IPS-18a (cell line): ENCODE data around the gene ZNF385C.

Experiments used
- H3K27ac ChIP-seq: one replicate; pipeline ENCODE4 v1.5.1; 2013; ENCODE audit warnings: low read length
- H3K27me3 ChIP-seq: one replicate; pipeline ENCODE4 v1.6.1; 2013; ENCODE audit warnings: mild to moderate bottlenecking, low read length; ENCODE audit not compliant: control insufficient read depth, insufficient read depth
- H3K36me3 ChIP-seq: one replicate; pipeline ENCODE4 v1.6.1; 2013; ENCODE audit warnings: low read depth, low read length; ENCODE audit not compliant: control insufficient read depth
- H3K4me1 ChIP-seq: one replicate; pipeline ENCODE4 v1.6.1; 2013; ENCODE audit warnings: low read depth, low read length; ENCODE audit not compliant: control insufficient read depth
- H3K4me3 ChIP-seq: one replicate; pipeline ENCODE4 v1.5.1; 2013; ENCODE audit warnings: low read length
- H3K9ac ChIP-seq: one replicate; pipeline ENCODE4 v1.6.1; 2013; ENCODE audit warnings: mild to moderate bottlenecking, low read length, moderate library complexity
- H3K9me3 ChIP-seq: one replicate; pipeline ENCODE4 v1.6.1; 2013; ENCODE audit warnings: low read depth, low read length; ENCODE audit not compliant: control insufficient read depth

ZNF385C gene

DNA sequence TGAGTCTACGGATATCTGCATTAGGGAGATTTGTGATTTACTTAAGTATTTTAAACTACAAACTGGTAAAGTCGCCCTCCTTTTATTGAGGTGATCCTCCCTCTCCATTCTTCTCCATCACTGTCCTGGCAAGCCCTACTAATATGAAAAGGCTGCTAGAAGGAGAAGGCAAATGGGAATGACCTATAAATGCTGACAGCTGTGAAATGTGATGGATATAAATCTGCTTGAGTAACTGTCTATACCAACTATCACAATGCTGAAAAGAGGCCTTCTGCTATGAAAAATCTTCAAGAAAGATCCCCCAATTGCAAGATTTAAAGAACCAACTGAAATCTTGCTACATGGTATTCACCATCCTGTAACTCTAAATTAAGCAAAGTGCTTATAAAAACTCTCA, 96.5 kb downstream of the ZNF385C start:
- Histone ChIP-seq H3K4me1 (no peaks in the 10 kb centered on the region), H3K36me3 (peaks cover 50% of the 10 kb centered on the region), H3K27ac (no peak overlapping the region), H3K9me3 (no peaks in the 10 kb centered on the region), H3K9ac (no peak overlapping the region), H3K4me3 (no peak overlapping the region), H3K27me3 (no peaks in the 10 kb centered on the region)

DNA sequence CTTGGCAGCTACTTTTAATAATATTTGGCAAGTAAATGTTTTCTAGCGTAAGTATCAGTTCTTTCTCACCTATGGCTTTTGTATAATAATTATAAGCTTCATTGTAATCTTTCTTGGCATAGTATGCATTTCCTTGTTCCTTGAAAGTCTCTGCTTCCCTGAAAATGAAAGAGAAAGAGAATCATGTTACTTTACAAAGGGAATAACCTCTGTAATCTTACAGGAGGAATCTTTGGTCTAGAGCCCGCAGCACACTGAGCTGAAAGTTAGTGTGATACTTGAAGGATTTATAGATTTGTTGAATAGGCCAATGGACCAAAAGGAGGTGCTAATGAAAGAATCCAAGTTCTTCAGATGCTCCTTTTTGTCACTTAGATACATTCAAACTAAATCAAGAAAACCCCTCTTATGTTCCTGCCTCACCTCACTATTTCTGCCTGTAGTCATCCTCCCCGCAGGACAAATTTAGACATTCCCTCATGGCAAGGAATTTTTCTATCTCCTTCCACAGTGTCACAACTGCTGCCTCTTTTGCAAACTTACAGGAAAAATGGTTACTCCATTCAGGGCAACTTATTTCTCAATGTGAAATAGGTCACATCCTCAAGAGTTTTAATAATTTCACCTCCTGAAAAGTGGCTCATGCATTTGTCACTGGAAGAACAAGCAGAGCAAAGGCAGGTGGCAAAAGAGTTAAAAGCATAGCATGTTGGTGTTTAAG, 97.7 kb downstream of the ZNF385C start:
- Histone ChIP-seq H3K36me3 (peaks cover 62% of the 10 kb centered on the region), H3K27me3 (no peaks in the 10 kb centered on the region), H3K4me1 (no peaks in the 10 kb centered on the region), H3K4me3 (no peak overlapping the region), H3K27ac (no peak overlapping the region), H3K9me3 (no peaks in the 10 kb centered on the region), H3K9ac (no peak overlapping the region)

DNA sequence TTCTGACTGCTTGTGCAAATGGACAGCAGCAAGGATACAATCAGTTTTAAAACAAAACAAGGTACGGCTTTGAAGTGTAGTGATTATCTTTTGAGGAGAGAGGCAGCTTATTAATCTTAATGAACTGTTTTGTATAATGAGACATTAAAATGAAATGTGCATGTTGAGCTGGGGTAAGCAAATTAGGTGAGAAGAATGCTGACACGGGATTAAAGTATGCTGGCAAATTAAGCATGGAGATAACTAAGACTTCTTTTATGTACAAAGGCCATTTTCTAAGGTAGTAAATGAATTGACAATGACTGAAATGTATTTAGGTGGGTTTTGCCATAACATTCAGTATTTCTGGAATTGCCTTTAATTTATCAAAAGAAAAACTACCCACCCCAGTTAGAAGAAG, 99.8 kb downstream of the ZNF385C start:
- peaks cover 77% of the 10 kb centered on the region for H3K36me3 ChIP-seq
- no peak overlapping the region for H3K27ac ChIP-seq
- no peak overlapping the region for H3K9ac ChIP-seq

DNA sequence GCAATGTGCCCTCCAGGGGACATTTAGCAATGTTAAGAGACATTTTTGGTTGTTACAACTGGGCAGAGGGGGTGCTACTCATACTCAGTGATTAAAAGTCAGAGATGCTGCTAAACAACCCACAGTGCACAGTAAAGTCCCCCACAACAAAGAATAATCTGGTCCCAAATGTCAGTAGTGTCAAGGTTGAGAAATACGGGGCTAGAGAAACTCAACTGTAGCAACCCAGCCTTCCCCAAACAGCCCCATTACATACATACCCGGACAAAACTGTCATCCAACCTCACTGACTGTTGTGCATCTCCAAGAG, 101.5 kb downstream of the ZNF385C start:
- H3K9ac ChIP-seq, result no peak overlapping the region
- no peaks in the 10 kb centered on the region for H3K27me3 ChIP-seq
- H3K27ac ChIP-seq, result no peak overlapping the region
- H3K9me3 ChIP-seq, result no peaks in the 10 kb centered on the region
- no peak overlapping the region for H3K4me3 ChIP-seq
- no peaks in the 10 kb centered on the region for H3K4me1 ChIP-seq
- H3K36me3 ChIP-seq, result peaks cover 78% of the 10 kb centered on the region

More for the DNA sequence above, 99.8 kb downstream of the ZNF385C start:
- Histone ChIP-seq H3K4me3 (no peak overlapping the region), H3K27me3 (no peaks in the 10 kb centered on the region), H3K4me1 (no peaks in the 10 kb centered on the region), H3K9me3 (no peaks in the 10 kb centered on the region)

DNA sequence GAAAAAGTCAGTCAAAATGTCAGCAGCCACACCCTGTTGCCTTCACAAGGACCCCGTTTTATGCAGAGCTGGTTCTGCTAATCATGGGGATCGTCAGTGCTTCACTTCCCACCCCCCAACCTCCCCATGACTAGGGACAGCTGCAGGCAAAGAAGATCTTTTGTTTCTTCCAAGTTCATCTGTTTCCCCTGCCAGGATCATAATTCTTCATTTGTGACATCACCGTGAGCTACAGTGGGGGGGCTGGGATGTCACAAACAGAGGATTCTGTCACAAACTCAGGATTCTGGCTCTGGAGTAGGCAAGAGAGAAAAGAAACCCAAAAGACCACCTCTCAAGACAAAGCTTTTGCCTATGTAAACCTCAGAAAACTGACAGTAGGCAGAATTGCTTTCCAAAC, 105.7 kb downstream of the ZNF385C start:
- Histone ChIP-seq H3K4me1 (no peaks in the 10 kb centered on the region), H3K27ac (no peak overlapping the region), H3K27me3 (no peaks in the 10 kb centered on the region), H3K4me3 (no peak overlapping the region), H3K36me3 (peaks cover 92% of the 10 kb centered on the region), H3K9ac (no peak overlapping the region), H3K9me3 (no peaks in the 10 kb centered on the region)

DNA sequence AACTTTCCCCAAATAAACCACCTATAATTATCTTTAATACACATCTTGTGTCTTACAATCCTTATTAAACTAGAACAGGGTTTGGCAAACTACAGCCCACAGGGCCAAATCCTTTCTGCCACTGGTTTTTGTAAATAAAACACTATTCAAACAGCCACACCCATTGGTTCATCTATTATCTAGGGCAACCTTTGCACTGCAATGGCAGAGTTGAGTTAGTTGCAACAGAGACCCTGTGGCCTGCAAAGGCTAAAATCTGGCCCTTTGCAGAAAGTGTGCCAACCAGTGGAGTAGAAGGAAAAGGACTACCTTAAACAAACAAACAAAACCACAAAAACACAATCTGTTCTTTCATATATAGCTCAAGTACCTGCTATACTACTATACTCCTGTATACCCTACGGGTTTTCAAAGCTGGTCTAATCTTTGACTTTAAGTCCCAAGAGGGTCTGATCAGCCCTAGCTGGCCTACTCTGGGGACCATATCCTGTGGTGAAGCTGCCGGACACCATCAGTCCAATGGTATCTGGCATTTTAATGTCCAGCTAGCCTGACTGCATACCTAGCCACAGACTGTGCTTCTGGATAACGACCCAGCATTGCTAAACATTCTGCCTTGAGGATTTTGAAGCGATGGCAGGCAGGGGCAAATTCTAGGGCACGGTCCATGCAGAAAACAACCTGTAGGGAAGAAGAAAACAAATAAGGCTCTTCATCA, 108.4 kb downstream of the ZNF385C start:
- H3K4me3 ChIP-seq, result no peak overlapping the region

DNA sequence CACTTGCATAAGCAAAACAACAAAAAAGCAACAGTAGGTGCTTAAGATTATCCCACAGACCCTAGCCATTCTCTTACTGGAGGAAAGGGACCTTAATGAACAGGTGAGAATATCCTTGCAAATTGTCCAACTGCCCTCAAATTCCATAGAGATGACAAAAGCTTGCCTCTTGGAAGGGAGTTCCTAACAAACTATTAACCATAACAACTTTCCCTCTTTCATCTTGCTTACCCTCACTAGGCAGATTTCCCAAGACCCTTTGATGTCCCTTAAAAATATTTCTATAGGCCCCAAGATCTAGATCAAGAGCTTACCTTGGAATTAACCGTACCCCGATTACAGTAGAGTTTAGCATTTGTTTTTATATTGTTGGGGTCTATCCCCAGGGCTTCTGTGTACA, 109.9 kb downstream of the ZNF385C start:
- no peak overlapping the region for H3K27ac ChIP-seq

More for the DNA sequence above, 108.4 kb downstream of the ZNF385C start:
- Histone ChIP-seq H3K36me3 (peaks cover 91% of the 10 kb centered on the region), H3K9ac (no peak overlapping the region), H3K9me3 (no peaks in the 10 kb centered on the region), H3K4me1 (no peaks in the 10 kb centered on the region), H3K27me3 (no peaks in the 10 kb centered on the region), H3K27ac (no peak overlapping the region)

DNA sequence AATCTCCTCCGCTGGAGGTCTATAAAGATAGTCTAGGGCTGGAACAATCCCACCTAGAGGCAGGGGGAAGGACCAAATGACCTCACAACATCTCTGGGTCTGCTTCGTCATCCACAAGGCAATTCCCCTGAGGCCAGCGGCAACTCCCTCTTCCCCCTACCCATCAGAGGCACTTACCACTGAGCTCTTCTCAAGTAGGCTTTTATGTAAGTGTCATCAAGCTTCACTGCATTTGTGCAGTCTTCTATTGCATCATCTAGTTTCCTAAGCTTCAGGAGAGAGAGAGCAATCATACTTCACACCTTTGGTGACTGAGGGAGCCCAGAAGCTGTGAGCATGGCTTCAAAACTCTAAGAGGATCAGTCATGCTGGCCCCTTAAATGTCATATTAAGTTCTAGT, 110.6 kb downstream of the ZNF385C start:
- Histone ChIP-seq H3K4me3 (no peak overlapping the region), H3K36me3 (peaks cover 94% of the 10 kb centered on the region), H3K9me3 (no peaks in the 10 kb centered on the region), H3K4me1 (no peaks in the 10 kb centered on the region), H3K27ac (no peak overlapping the region), H3K27me3 (no peaks in the 10 kb centered on the region), H3K9ac (no peak overlapping the region)

More for the DNA sequence above, 109.9 kb downstream of the ZNF385C start:
- Histone ChIP-seq H3K9ac (no peak overlapping the region), H3K4me3 (no peak overlapping the region), H3K27me3 (no peaks in the 10 kb centered on the region), H3K36me3 (peaks cover 93% of the 10 kb centered on the region), H3K9me3 (no peaks in the 10 kb centered on the region), H3K4me1 (no peaks in the 10 kb centered on the region)

DNA sequence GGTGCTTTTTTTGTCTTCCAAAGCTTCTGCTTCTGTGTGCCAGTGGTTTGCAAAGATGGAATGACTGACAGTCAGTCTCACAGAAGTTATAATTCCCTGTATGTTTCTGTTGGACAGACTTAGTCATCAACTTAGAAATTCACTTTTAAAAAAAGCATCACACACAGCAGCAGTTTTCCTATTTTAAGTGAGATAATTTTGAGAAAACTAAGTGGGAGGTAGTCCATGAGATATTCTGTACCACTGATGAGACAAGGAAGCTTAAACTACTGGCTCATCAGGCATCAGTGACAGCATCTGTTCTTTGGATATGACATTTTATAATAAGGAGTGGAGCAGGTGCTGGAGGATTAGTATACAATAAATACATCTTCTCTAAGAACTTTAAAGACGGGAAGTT, 111.6 kb downstream of the ZNF385C start:
- Histone ChIP-seq H3K9me3 (no peaks in the 10 kb centered on the region), H3K27ac (no peak overlapping the region), H3K9ac (no peak overlapping the region), H3K27me3 (no peaks in the 10 kb centered on the region), H3K36me3 (peaks cover 96% of the 10 kb centered on the region), H3K4me3 (no peak overlapping the region), H3K4me1 (no peaks in the 10 kb centered on the region)

DNA sequence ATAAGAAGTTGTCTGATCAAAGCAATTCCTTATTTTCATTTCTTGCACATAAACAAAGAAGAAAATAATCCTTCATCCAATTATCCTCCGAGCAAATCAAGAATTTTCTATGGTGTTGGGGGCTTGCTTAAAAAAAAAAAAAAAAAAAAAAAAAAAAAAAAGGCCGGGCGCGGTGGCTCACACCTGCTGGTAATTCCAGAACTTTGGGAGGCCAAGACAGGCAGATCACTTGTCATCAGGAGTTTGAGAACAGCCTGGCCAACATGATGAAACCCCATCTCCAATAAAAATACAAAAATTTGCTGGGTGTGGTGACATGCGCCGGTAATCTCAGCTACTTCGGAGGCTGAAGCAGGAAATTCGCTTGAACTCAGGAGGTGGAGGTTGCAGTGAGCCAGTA, 112.4 kb downstream of the ZNF385C start:
- Histone ChIP-seq H3K4me3 (no peak overlapping the region), H3K9ac (no peak overlapping the region), H3K27me3 (no peaks in the 10 kb centered on the region), H3K4me1 (no peaks in the 10 kb centered on the region), H3K9me3 (no peaks in the 10 kb centered on the region), H3K27ac (no peak overlapping the region), H3K36me3 (peaks cover 95% of the 10 kb centered on the region)

DNA sequence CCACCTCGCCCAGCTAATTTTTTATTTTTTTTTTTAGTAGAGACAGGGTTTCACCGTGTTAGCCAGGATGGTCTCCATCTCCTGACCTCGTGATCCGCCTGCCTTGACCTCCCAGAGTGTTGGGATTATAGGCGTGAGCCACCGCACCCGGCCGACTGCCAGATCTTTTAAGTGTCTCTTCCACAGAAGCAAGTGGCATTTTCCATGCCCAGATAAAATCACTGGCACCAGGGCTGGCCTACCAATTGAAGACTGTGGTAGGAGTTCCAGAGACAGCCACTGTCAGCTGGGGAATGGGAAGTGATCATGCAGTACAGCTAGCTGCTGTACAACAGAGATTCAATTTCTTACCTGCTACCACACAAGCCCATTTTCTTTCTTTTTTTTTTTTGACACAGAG, 113.8 kb downstream of the ZNF385C start:
- Histone ChIP-seq H3K9ac (no peak overlapping the region), H3K27ac (no peak overlapping the region), H3K9me3 (no peaks in the 10 kb centered on the region), H3K36me3 (peaks cover 89% of the 10 kb centered on the region), H3K4me1 (no peaks in the 10 kb centered on the region), H3K27me3 (no peaks in the 10 kb centered on the region), H3K4me3 (no peak overlapping the region)
